Smooth muscle cell of the brain vasculature (primary cell): Measurements from ENCODE around the gene ZNF546.
"Not testable (repeated sequence)": the region's sequence is repeated elsewhere in the genome, so short reads cannot be mapped to it uniquely, and the experiment has no call there.

Experiments used
- DNase-seq: peaks from one replicate; pipeline ENCODE4 v3.0.0-alpha.2; 2012; ENCODE audit warnings: low read depth, low spot score

The ZNF546 gene

DNA sequence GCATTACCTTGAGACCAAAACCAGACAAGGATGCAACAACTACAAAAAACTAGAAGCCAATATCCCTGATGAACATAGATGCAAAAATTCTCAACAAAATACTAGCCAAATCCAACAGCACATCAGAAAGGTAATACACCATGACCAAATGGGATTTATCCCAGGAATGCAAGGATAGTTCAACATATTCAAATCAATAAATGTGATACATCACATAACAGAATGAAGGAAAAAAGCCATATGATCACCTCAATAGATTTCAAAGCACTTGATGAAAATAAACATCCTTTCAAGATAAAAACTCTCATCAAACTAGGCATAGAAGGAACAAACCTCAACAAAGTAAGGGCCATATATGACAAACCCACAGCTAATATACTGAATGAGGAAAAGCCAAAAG lies 10.2 kb upstream of the ZNF546 start:
- no peak for DNase-seq

DNA sequence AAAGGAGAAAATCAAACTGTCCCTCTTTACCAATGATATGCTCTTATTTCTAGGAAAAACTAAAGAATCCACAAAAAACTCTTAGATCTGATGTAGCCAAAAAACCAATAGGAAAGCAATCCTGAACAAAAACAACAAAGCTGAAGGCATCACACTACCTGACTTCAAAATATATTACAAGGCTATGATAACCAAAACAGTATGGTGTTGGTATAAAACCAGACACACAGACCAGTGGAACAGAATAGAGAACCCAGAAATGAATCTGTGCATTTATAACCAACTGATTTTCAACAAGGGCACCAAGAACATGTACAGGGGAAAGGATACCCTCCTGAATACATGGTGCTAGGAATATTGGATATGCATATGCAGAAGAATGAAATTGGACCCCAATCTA lies 9.7 kb upstream of the ZNF546 start:
- DNase-seq = no peak

DNA sequence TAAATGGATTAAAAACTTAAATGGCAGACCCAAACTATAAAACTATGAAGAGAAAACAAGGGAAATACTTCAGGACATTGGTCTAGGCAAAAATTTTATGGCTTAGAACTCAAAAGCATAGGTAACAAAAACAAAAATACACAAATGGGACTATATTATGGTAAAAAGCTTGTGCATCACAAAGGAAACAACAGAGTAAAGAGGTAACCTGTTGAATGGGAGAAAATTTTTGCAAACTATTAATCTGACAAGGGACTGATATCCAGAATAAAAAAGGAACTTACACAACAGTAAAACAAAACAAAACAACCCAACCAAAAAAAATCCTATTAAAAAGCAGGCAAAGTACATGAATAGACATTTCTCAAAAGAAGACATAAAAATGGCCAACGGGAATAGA lies 9.3 kb upstream of the ZNF546 start:
- DNase-seq = no peak

DNA sequence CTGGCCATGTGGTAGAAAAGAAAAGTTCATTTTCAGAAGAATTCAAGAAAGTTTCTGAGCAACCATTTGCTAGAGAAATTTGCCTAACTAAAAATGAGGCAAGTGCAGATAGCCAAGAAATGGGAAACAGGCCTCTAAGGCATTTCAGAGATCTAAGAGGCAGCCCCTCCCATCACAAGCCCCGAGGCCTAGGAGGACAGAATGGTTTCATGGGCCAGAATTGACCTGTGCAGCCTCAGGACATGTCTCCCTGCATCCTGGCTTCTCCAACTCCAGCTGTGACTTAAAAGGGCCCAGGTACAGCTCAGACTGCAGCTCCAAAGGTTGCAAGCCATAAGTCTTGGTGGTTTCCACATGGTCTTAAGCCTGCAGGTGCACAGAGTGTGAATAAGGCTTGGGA lies 3.3 kb upstream of the ZNF546 start:
- no peak for DNase-seq

DNA sequence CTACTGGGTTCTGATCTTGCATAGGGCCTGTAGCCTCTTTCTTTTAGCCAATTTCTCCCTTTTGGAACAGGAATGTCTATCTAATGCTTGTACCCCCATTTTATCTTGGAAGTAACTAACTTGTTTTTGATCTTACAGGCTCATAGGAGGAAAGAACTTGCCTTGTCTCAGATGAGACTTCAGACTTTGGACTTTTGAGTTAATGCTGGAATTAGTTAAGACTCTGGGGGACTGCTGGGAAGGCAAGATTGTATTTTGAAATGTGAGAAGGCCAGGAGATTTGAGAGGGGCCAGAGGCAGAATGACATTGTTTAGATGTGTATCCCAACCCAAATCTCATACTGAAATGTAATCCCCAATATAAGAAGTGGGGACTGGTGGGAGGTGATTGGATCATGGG lies 2.5 kb upstream of the ZNF546 start:
- no peak for DNase-seq

DNA sequence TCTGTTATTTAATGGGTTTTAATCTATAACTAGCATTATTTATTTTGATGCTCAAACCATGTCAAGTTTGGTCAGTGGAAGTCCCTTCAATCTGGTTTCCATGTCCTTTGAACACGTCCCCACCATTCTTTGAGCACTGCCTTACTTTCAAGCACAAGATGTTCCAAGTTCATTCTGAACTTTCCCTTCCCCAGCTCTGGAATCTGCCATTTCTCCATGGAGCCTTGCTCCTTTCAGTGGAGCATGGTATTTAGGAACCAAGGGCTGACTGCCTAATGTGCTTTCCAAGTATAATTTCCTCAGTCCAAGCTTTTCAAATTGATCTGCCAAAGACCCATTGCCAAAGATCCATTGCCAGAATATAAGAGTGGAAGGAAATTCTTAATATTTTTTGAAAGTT lies 1.1 kb upstream of the ZNF546 start:
- DNase-seq = no peak

DNA sequence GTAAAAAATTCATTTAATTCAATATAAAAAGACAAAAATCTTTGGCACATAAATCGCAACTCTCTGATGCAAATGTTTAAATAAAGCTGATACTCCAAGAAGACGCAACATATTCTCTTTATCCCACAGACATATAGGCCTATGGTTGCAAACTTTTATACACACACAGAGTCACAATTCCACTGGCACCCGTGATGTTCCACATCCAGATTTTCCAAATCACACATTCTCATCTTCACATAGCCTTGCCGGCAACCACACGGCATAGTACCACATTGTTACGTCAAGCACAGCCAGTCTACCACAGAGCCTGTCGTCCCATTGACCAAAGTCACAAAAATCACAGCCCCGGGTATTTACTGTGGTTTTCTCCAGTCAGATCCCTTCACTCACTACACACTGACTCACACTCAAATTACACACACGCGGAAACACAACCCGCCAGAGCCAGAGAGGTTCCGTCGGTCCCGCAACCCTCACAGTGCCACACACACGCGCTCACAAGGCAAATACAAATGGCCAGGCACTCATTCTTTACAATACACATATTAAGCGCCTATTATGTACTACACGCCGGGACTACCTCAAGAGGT lies 546 bp upstream of the ZNF546 start:
- DNase-seq = no peak

DNA sequence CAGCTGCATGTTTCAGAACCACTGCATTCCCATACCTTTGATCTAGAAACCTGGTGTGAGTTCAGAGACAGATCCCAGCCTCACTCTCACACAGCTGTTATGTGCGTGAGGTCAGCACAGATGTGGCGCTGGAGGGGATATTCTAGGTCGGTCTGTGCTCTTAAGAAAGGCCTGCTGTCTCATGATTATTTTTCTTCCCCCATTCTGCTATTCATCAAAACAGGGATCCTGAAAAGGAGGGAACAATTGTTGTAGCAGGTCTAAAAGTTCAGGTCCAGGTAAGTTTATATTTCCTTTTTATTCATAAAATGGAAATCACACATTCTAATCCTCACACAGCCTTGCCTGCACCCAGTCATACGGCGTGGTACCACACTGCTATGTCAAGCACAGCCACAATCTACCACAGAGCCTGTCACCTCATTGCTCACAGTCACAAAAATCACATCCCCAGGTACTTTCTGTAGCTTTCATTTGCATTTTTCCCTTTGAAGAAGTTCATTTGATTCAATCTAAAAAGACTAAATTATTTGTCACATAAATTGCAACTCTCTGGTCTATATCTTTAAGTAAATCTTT lies 867 bp downstream of the ZNF546 start:
- no peak for DNase-seq

DNA sequence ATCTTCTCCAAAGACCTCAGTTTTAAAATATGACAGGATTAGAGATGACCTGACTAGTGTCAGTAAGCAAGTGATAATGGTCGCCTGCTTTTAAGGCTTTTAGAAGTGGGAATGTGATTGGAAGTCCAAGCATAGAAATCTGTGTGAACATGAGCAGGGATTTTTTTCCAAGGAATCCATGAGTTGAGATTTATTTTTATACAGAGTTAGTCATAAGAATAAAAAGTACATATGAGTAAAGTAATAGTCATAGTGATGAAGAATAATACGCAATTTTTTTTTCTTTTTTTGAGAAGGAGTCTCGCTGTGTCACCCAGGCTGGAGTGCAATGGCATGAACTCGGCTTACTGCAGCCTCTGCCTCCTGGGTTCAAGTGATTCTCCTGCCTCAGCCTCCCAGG lies 1.6 kb downstream of the ZNF546 start:
- no peak for DNase-seq

DNA sequence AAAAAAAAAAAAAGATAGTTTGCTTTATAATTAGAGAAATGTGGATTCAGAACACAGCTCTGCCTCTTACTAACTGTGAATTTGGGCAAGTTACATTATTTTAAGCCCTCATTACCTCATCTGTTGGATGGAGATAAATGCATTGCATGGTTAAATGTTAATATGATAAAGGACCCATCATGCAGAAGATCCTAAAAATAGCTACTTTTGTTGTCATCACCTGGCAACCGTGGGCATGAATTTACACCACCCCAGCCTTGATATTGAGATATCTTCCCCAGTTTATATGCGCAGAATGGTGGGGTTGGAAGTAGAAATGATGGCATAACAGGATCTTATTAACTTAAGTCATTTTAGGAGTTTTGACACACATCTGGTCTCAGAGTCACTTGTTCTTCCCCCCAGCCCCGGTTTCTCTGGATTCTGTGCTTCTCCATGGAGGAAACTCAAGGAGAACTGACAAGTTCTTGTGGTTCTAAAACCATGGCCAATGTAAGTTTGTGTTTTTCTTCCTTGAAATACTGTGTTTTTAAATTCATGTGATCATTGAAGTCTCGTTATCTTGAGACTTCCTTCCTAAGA lies 8.9 kb downstream of the ZNF546 start:
- no peak for DNase-seq

DNA sequence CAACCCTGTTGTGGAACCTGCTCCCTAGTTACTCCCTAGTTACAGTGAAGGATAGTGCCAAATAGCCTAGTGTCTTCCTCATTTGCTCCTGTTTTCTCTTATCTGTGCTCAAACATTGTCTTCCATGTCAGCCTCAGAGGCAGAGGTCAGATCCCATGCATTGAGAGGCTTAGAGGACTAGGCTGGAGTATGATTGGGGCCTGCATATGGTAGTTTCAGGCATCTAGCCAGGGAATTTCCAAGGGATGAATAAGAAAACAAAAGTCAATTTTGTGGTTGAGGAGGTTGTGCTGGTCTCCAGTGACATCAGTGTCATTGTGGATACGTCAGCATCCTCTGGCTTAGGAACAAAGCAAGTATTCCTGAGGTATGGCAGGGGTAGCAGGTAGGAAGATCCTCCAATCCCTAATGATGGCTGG lies 9.4 kb downstream of the ZNF546 start:
- DNase-seq = no peak

DNA sequence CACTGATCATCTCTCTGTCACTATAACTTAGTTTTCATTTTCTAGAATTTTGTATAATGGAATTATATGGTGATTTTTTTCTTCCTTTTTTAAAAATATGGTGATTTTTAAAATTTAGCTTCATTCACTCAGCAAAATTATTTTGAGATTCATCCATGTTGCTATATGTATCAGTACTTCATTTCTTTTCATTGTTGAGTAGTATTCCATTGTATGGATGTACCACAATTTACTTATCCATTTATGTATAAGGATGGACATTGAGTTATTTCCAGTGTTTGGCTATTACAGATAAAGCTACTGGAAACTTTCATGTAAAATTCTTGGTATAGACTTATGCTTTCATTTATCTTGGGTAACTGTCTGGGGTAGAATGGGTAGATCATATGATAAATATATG lies 12.8 kb downstream of the ZNF546 start:
- DNase-seq = no peak

DNA sequence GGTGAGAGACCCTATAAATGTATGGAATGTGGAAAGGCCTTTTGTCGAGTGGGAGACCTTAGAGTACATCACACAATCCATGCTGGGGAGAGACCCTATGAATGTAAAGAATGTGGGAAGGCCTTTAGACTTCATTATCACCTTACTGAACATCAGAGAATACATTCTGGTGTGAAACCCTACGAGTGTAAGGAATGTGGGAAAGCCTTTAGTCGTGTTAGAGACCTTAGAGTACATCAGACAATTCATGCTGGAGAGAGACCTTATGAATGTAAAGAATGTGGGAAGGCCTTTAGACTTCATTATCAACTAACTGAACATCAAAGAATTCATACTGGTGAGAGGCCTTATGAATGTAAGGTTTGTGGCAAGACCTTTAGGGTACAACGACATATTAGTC lies 17.1 kb downstream of the ZNF546 start:
- DNase-seq = no peak

DNA sequence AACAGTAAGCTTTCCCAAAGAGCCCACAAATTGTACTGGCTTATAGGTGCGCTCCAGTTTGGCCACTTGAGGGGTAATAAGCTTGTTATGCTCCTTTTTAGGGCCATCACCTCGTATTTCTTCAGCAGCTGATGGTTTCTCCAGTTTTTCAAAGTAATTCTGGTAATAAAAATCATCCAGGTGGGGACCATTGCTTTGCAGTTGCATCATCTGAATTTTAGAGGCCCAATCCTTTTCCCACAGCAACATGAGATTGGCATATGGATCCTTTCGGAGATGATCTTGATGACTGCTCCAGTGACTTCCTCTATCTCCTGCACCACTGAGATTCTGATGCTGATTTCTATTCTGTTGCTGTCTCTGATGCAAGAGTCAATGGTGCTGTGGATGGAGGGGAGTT lies 27.1 kb downstream of the ZNF546 start:
- DNase-seq = no peak

DNA sequence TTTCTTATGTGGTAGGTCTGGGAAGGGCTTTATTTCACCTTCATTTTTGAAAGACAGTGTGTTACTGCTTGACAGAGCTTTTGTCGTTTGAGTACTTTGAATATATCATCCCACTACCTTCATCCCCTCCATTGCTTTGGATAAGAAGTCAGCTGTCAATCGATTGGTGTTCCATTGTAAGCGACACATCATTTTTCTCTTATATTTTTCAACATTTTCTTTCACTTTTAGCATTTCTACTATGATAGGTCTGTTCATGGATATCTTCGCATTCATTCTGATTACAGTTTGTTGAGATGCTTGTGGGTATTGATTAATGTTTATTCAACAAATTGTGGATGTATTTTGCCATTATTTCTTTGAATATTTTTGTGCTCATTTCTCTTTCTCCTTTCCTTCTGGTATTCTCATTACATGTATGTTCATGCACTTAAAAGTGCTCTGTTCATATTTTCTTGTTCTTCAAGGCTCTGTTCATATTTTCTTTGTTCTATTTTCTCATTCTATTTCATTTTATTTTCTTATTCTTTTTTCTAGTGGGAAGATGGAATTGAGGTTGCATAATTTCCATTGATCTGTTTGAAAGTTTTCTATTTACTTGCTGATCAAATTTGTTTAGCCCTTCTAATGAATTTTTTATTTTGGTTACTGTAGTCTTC lies 29.2 kb downstream of the ZNF546 start:
- DNase-seq = no peak

DNA sequence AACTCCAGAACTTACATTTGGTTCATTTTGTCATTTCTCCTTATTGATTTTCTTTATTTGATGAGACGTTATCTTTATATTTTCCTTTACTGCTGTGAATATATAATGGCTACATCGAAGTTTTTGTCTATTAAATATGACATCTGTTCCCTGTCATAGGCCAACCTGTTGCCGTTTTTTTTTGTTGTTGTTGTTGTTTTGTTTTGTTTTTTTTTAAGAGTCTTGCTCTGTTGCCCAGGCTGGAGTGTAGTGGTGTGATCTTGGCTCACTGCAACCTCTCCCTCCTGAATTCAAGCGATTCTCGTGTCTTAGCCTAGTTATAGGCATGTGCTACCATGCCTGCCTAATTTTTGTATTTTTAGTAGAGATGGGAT lies 29.7 kb downstream of the ZNF546 start:
- DNase-seq = no peak

DNA sequence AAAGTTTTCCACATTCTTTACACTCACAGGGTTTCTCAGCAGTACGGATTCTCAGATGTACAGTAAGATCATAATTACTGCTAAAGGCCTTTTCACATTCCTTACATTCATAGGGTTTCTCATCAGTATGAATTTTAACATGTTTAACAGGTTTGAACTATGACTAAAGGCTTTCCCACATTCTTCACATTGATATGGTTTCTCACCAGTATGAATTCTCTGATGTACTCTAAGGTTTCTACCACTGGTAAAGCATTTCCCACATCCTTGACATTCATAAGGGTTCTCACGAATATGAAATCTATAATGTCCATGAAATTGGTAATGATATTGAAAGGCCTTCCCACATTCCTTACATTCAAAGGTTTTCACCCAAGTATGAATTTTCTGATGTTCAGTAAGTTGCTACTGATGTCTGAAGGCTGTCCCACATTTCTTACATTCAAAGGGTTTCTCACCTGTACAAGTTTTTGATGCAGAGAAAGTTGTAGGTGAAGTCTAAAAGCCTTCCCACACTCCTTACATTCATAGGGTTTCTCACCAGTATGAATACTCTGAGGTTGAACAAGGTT lies 37.2 kb downstream of the ZNF546 start:
- DNase-seq = no peak

DNA sequence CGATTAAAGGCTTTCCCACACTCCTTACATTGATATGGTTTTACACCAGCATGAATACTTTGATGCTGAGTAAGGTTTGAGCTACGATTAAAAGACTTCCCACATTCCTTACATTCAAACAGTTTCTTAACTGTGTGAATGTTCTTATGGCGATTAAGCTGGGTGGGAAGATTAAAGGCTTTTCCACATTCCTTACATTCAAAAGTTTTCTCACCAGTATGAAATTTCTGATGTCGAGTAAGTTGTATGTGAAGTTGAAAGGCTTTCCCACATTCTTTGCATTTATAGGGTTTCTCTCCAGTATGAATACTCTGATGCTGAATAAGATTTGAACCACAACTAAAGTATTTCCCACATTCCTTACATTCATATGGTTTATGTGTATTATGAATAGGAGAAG lies 39.1 kb downstream of the ZNF546 start:
- no peak for DNase-seq

DNA sequence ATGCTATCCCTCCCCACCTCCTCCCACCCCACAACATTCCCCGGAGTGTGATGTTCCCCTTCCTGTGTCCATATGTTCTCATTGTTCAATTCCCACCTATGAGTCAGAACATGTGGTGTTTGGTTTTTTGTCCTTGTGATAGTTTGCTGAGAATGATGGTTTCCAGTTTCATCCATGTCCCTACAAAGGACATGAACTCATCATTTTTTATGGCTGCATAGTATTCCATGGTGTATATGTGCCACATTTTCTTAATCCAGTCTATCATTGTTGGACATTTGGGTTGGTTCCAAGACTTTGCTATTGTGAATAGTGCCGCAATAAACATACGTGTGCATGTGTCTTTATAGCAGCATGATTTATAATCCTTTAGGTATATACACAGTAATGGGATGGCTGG lies 41.2 kb downstream of the ZNF546 start:
- not testable (repeated sequence) for DNase-seq

DNA sequence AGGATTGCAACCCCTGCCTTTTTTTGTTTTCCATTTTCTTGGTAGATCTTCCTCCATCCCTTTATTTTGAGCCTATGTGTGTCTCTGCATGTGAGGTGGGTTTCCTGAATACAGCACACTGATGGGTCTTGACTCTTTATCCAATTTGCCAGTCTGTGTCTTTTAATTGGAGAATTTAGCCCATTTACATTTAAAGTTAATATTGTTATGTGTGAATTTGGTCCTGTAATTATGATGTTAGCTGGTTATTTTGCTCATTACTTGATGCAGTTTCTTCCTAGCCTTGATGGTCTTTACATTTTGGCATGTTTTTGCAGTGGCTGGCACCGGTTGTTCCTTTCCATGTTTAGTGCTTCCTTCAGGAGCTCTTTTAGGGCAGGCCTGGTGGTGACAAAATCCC lies 44.9 kb downstream of the ZNF546 start:
- not testable (repeated sequence) for DNase-seq

DNA sequence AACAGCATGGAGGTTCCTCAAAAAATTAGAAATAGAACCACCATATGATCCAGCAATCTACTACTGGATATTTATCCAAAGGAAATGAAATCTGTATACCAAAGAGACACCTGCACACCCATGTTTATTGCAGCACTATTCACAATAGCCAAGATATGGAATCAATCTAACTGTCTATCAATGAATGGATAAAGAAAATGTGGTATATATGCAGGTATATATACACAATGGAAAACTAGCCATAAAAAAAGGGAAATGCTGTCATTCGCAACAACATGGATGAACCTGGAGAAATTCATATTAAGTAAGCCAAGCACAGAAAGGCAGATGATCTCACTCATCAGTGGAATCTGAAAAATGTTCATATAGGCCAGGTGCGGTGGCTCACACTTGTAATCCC lies 56.6 kb downstream of the ZNF546 start:
- no peak for DNase-seq

DNA sequence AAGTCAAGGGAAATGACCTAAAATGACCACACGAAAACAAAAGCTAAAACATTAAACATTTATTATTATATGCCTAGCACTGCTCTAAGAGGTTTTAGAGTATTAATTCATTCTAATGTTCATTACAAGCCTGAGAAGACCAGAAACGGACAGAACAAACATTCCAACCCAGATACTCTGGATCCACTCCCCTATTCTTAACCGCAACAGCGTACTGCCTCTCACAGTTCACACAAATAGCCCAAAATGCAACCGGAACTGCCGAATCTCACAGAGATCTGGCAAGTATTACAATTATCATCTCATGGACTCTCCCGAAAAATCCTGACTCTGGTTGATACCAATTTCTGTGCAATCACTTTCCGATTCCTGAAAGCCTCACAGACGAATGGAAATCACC lies 57.8 kb downstream of the ZNF546 start:
- DNase-seq = no peak

DNA sequence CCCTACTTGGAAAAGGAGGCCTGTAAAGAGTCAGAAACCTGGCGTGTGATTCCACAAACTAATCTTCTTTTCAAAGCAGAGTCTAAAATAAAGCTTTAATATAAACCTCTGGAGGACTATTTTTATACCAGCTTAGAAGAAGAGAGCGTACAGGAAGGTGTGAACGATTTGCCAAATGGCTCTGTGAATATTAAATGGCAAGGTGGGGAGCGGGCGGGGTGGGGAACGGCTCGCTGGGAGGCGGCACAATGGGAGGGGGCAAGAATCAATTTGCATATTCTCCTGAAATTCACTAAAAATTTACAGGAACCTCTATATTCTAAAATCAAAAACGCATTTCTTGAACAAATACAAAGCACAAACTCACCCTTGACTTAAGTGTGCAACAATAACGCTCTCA lies 58.2 kb downstream of the ZNF546 start:
- DNase-seq = no peak
